HT1080 (cell line): Measurements from ENCODE around the gene TMEM63C. TPM values are rescaled to one million over a fixed set of nuclear protein-coding genes. Genes with fewer than 3 reads are reported as not detected.
"Not testable (repeated sequence)": the region's sequence is repeated elsewhere in the genome, so short reads cannot be mapped to it uniquely, and the experiment has no call there.

Experiments
- DNase-seq: peaks from one replicate; pipeline ENCODE4 v3.0.0-alpha.2; 2015; ENCODE audit warnings: low read depth
- total RNA-seq: library from RNA; depleted of rRNA; stranded (reverse); fragments of >200 nt; shearing (Covaris generic); gene quantifications from 2 replicates; pipeline ENCODE4 v1.2.3, GENCODE V29; 2014

TMEM63C gene
- total RNA-seq, 1 experiment from 2014 or later: not detected

DNA sequence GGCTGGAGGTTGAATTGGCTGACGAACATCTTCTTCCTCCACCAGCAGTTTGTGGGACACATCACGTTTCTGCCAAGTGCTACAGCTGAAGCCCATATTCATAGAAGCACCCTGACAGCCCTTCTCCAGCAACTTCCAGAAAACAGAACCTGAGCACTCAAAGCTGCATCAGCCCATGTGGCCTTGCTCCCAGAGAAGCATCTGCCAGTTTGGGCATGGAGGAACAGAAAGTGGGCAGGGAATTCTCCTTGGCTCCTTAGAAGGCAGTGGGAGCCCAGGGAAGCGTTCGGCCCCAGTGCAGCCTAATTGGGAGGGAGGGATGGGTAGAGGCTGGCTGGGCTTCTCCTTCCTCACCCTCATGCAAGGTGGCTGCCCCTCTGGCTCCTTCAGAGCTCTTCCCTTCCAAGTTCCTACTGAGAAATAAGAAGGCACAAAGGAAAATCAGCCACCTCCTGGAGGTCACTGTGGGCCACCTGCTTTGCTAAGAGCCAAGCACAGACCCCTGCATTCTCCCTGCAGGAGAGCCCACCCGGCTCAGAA, 93.5 kb downstream of the TMEM63C start:
- no peak for DNase-seq

DNA sequence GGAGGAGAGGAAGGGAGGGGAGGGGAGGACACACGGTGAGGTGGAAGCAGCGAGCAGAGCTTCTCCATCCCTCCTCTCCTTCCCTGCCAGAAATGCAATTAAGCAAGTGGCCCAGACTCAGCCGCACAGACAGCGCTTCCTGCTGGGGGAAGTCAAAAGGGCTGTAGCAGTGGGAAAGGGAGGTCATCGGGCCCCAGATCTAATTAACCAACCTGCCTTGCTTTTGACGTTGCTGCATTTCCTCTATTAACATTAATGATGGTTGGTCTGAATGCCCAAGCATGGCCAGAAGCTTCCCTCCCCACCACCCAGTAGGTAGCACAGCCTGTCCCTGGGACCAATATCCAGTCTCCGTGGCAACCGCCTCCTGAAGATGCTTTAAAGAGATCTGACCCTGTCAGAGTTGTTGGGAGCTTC, 94.0 kb downstream of the TMEM63C start:
- no peak for DNase-seq

DNA sequence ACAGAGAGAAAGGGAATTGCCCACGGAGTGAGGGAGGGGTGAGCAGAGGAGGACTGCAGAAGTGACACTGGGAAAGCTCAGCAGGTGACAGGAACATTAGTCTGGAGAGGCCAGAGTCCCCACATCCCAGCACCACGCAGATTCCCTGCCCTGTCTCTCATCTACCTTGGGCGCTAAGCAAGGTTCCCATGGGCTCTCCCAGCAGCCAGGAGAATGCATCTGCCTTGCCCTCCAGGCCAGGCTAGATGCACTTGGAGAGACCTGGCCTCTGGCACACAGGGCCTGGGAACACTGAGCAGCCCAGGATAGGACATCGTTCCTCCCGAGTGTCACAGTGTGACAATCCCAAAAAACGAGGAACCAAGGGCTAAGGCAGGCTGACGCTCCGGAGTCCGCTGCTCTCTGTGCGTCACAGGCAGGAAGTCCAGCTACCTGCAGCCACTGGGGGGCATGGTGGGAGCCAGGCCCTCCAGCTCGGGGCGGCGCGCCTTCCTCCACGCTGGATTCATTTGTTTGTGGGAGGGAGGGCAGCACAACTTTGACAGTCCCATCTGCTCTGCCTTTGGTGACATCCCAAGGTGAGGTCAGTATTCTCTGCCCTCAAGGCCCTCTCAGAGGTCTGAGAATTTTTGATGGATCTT, 94.8 kb downstream of the TMEM63C start:
- no peak for DNase-seq

DNA sequence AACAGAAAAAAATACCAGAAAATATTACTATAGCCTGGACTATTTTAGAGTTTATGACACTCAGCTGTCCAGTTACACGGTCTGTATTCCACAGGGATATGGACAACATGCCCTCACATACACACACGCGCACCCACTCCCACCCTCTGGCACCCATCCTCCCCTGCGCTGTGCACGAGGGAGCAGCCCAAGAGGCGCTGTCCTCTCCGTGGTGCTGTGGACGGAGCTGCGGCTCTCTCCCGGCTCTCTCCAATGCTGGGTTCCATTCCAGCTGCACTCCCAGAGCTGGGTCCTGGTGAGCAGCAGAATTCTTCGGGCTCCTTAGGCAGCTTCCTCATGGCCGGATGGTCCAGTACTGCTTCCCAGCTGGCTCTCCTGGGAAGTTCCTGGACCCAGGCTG, 95.4 kb downstream of the TMEM63C start:
- no peak for DNase-seq

DNA sequence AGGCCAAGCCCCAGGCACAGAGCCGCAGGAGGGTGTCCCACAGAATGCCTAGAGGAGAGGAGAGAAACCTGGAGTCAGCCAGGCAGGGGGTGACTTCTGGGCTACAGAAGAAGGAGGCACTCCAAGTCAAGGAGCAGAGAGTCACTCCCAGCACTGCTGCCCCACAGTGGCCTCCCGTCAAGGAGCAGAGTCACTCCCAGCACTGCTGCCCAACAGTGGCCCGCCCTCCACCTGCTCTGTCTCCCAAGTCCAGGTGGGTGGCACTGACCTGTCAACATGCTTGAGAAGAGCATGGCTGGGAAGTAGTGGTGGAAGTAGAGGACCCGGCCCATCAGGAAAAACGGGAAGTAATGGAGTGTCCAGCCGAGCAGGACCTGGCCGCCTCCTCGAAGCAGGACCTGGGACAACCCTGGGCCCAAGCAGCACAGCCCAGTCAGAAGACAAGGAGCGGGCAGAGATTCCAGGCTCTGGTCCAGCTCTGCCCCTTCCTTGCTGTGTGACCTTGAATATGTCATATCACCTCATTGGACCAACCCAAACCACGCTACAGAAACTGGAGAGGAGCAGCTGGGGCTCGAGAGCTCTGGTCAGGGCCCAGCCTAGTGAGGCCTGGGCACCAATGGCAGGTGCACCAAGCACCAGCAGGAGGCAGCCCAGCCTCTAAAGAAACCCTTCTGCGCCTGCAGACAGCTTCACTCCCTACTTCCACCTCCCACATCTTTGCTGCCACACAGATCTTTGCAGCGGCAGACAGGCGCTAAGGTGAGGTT, 97.0 kb downstream of the TMEM63C start:
- no peak for DNase-seq

DNA sequence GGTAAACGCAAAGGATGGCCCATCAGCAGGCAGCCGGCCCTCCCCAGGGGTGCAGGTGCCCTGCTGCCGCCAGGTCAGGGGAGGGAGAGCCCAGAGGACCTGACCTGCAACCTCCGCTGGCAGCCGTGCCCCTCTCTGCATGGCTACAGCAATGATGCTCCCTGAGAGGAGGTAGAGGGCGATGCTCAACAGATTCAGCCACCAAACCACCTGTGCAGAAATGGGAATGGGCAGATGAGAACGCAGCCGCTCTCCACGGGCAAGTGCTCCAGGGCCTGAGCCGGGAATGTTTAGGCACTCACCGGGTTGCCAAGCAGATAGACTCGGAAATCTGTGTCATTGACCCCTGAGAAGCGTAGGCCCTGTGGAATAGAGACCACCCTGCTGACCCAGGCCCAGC, 98.1 kb downstream of the TMEM63C start:
- no peak for DNase-seq

DNA sequence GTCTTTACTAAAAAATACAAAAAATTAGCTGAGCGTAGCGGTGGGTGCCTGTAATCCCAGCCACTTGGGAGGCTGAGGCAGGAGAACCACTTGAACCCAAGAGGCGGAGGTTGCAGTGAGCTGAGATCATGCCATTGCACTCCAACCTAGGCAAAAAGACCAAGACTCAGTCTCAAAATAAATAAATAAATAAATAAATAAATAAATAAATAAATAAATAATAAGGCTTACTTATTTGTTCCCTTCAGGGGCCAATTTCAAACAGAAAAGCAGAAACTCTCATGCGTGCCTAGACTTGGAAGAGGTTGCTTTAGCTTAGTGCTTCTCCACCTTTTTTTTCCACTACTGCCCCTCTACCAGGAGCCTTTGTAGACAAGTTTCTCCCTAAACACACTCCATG, 99.3 kb downstream of the TMEM63C start:
- DNase-seq: not testable (repeated sequence)

DNA sequence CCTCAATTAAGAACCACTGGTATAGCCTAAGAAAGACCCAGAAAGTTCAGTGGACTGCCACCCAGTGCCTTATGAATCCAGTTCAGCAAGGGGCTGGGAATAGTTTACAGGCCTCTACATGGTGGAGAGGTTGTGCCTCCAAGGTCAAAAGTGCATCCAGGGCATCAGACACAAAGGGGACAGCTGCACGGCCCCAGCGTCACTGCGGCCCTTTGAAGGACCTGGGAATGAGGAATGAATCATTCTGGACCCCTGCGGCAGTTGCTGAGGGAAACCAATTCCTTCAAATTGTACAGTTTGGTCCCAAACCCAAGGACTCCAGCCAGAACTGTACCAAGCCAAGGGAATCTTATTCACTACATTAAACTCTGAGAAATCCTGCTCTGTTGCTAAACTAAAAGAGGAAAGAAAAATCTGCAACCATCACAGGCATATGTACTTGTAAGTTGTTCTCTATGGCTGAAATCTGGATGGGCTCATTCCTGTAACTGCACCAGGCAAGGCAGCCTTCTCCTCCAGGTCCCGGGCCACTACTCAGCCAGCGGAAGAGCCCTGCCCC, 100.3 kb downstream of the TMEM63C start:
- no peak for DNase-seq

DNA sequence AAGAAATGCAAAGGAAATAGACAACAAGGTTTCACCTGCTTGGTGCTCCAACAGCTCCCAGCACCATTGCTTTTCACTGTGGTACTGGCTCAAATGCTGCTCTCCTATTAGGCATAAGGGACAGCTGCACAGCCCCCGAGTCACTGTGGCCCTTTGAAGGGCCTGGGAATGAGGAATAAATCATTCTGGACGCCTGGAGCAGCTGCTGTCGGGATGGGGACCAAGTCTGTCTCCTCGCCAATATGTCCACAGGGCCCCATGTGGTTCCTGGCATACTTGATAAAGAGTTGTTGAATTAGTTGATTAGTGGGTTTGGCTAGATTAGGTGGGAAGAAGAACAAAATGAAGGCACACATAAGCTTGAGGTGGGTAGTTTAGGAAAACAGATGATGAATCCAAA, 102.5 kb downstream of the TMEM63C start:
- DNase-seq: no peak

DNA sequence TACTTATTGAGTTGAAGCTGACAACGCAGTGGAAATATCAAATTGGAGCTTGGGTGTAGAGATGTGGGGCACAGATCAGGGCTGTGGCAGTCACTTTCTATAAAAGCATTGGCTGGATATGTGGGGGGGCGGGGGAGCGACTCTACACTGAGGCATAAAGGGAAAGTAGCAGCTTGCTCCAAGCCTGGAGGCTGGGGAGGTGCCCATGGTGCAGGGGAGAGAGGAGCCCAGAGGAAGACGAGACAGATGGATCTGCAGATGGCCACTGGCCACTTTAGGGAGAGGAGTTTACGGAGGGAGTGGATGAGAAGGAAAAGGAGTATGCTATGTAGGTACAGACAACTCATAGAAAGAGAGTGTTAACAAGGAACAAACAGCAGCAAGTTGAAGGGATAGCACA, 102.9 kb downstream of the TMEM63C start:
- DNase-seq: no peak

DNA sequence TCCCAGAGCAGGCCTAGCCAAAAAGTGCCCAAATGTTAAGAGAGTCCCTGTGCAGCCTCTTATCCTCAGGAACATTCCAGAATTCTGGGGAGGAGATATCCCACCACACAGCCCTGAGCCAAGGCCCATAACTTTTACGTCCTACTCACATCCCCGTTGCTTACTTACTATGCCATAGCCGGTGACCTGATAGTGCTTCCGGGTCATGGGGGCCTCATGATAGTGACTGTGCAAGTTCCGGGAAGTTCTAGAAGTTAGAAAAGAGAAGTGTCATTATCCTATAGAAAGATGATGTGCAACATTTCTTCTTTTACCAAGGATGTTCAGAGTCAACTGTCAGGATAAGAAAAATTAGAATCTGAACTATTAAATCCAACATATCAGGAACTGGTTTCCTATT, 105.0 kb downstream of the TMEM63C start:
- no peak for DNase-seq

DNA sequence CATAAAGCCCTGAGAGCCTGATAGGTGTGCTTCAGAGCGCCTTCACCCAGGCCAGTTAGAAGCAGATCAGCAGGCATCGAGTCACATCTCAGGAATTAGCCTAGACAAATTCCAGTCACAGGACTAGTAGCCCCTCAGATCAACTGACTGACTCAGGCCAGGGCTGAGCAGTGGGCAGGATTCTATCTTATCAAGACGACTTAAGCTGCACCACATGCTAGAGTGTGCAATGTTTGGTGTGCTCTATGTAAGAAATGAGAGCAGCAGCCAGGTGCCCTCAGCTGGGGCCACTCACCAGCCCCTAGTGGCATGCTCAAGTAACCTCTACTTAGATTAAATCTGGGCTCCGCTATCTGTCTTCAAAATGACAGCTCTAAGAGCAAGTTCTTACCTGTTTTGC, 109.1 kb downstream of the TMEM63C start:
- peak; percentile 26 for DNase-seq

DNA sequence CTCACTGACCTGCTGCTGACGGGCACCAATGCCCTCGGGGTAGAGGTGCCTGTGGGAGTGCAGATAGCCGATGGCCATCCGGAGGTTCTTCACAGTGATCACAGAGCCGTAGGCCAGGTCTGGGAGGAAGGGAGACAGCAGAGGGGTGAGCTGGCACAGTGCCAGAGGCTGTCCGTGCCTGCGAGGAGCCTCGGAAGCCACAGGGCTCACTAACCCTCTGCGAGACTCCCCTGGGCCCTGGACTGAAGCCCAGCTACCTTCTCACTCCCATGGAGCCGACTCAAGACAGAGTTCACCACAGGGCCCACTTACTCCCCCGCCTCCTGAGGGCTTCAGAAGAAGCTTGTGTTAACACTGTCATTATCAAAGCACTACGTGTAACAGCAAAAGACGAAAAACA, 114.6 kb downstream of the TMEM63C start:
- DNase-seq: no peak

DNA sequence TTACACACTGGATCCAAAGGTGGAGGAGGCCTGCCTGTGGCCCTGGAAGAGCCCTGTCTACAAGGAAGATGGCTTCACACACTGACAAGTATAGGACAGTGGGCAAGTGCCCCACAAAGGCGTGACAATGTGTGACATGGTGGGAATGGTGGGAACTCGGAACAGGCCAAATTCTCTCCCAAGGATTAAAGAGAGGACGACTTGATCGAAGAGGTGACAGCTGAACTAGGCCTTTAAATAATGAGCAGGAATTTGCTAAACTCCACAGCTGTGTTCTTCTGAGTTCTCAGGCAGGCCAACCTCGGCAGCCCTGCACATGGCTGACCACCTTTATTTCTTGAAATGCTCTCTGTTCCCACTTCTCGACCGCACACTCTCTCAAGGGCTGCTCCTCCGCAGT, 115.3 kb downstream of the TMEM63C start:
- DNase-seq: no peak

DNA sequence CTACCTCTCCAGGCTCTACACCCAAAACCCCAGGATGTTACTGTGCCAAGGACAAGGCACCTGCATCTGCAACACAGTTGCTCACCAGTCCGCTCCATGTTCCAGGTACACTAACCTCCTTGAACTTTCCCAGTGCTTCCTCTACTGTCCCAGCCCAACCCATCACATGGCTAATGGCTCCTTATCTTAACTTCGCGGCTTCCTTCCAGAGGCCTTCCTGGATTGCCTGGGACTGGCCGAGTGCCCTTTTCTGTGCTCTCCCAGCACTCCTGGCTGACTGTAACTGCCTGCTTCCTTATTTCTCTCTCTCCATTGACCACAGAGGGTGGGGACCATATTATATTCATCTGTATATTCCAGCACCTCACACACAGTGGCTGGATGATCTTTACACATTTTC, 118.2 kb downstream of the TMEM63C start:
- DNase-seq: no peak

DNA sequence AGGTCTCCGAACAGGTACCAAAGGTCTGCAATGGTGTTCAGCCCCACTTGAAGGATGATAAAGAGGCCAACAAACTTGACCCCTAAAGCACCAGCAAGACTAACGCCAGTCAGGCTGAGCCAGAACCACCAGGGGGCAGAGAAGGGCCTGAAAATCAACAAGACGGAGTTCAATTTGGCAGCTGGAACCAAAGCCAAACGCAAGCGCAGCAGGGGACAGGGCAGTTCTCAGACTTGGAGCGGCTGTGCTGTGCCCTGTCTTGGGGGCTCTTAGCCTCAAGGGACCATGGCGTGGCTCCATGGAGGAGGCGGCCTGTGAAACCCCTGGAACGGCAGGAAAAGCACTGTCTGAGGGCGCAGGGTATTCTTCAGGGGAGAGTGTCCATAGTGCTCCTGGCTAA, 119.5 kb downstream of the TMEM63C start:
- DNase-seq: peak; percentile 61

DNA sequence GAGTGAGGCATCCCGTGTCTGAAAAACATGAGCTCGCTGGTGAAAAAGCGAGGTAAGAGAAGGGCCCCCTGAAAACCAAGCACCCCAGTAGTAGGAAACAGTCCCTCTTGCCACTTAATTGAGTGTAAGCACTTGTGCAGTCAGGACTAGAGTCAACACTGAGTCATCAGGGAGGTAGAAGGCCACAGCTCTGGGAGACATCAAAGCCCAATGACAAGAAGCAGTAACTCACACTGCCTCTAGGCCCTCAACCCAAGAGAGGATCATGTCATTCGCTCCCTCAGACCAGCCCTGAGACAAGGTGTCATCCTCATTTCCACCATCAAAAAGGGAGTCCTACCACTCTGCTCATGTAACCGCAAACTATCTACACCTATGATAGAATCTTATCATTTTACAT, 121.3 kb downstream of the TMEM63C start:
- peak; percentile 81 for DNase-seq

DNA sequence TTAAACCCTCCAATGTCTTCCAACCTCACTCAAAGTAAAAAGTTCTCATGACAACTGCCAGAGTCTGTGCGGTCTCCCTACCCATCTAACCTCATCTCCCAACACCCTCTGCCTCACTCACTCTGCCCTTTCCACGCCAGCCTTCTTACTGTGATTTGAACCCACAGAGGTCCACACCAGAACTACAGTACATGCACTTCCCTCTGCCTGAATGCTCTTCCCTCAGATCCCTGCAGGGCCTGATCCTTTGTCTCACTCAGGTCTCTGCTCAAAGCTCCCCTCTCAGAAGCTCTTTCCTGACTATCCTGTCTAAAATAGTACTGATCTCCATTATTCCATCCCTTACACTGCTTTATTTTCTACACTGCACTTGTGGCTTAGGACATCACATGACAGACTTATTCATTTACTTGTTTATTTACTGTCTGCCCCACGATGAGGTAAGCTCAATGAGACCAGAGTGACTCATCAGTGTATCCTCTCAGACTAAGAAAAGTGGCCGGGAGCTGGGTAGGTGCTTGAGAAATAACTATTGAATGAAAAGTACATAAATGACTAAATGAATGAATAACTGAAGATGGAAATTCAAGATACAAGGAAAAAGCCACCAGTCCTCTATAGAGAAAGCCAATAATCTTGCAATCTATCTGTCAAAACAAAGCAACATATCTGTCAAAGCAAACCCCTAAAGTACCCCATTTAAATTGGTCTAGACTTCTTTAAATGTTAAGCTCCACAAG, 122.0 kb downstream of the TMEM63C start:
- DNase-seq: peak; percentile 95

DNA sequence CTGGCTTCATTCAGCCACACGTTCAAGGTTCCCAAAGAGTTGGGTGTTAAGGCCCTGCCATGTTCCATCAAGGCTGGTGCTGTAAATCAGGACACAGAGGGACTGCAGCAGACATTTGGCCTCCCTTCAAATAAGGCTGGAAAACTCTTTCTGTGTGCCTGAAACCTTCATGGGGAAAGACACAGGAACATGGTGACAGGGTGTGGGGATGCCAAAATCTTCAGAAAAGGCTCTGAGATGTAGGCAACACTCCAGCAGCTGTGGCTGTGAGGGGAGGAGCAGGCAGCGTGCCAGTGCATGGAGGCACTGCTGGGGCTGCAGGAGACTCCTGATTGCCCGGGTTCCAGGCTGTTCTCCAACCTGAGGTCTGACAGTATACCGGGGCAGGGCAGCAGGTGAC, 124.1 kb downstream of the TMEM63C start:
- no peak for DNase-seq

DNA sequence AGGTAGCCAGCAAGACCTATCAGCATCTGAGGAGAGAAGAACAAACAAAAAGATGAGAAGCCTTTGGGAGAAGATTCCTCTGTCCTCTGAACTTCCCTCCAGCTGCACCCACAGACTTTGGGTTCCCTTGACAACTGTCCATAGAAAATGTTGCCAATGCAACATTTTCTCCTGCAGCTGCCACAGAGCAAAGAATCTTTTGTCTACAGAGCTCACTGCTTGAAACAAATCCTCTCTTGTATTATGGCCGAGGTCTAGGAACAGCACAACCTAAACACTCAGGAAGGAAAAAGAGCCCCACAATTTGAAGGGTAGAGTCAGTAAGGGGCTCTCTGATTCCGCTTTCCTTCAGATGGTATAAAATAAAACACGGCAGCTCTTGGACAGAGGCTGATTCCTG, 124.8 kb downstream of the TMEM63C start:
- DNase-seq: no peak

DNA sequence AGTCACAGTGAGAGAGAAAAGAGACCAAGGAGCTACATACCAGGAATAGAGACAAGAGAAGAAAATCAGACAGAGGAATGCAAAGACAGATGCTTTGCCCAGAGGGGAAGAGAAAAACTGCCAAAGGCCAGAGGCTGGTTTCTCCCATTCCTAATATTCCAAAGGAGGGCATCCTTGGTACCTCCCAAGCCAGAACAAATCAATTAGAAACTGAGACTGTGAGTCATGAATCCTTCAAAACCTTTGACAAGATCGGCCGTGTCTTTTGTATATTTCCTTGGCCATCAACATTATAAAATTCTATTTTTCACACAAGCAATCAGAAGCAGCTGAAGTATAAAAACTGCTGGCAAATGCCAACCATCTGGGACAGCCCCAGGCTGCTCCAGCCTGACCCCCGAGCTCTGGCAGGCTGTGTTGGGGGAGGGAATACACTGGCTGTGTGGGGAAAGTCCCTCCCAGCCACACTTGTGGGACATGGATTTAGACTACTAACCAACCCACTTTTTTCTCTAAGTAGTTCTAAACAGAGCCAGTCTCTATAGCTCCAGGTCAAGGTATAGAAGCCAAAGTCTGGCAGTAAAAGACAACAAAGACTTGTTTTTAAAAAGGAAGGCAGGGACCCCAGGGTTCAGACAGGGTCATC, 125.4 kb downstream of the TMEM63C start:
- no peak for DNase-seq
